GM06990 (cell line): ENCODE measurements around the gene CFAP92.
"Not testable (repeated sequence)": the region's sequence is repeated elsewhere in the genome, so short reads cannot be mapped to it uniquely, and the experiment has no call there.

Experiments
- DNase-seq: peaks from one replicate; pipeline ENCODE4 v3.0.0-alpha.2; 2011; ENCODE audit not compliant: insufficient read length; ENCODE audit errors: extremely low read depth
- H3K27me3 ChIP-seq: replicated peaks from 2 replicates; pipeline ENCODE4 v1.6.0; 2011; ENCODE audit warnings: low read length; ENCODE audit not compliant: control insufficient read depth, insufficient read depth
- H3K36me3 ChIP-seq: 2 replicates; pipeline ENCODE4 v1.5.1; 2011; ENCODE audit warnings: low read length; ENCODE audit not compliant: control insufficient read depth, insufficient read depth
- H3K4me3 ChIP-seq: replicated peaks from 2 replicates; pipeline ENCODE4 v1.5.1; 2011; ENCODE audit warnings: low read depth, mild to moderate bottlenecking, control low read depth, low read length
- CTCF ChIP-seq: IDR thresholded peaks from 2 replicates; pipeline ENCODE4 v1.5.1; 2011; ENCODE audit warnings: low read length, control low read depth, mild to moderate bottlenecking, inconsistent platforms; ENCODE audit not compliant: insufficient read depth, poor library complexity, severe bottlenecking

CFAP92 gene

DNA sequence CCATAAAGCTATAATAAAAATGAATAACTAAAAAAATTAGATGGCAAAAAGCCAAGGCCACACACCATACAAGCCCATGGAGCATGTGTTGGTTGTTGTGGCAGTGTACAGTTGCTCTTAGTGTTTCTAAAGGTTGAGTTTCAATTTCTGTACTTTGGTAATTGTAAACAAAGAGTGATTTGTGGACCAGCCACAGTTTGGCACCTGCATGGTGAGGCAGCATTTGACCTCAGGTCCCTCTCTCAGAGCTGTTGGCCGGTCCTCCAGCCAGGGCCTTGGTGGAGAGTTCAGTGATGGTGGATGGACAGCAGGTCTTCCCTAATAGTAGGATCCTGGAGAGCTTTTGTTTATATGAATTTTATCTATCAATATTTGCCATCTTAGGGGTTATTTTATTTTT is 108.9 kb downstream of the CFAP92 start:
- no peak for DNase-seq
- TF ChIP-seq CTCF = no peak
- Histone ChIP-seq H3K36me3 (no peaks in the 10 kb centered on the region; the same call in none of the 2 replicates), H3K4me3 (no peak overlapping the region), H3K27me3 (no peaks in the 10 kb centered on the region)

DNA sequence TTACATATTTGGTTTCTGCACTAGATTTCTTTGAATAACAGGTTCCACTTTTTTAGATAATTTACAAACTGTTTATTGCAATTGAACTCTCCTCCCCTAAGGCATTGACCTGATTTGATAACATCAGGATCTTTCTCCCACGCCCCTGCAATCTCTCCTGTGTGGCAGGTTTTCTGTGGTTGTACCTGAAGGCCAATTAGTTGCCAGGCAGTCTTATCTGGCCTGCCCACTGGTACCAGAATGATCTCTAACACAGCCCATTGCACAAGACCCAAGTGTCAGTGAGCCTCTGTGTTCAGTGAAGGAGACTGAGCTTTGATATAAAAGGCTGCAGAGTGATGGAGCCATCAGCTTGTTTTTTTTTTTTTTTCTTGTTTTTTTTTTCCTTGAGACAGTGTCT is 111.2 kb downstream of the CFAP92 start:
- H3K27me3 ChIP-seq = no peaks in the 10 kb centered on the region
- H3K4me3 ChIP-seq = no peak overlapping the region
- TF ChIP-seq CTCF = no peak
- no peak for DNase-seq
- H3K36me3 ChIP-seq = no peaks in the 10 kb centered on the region; the same call in none of the 2 replicates

DNA sequence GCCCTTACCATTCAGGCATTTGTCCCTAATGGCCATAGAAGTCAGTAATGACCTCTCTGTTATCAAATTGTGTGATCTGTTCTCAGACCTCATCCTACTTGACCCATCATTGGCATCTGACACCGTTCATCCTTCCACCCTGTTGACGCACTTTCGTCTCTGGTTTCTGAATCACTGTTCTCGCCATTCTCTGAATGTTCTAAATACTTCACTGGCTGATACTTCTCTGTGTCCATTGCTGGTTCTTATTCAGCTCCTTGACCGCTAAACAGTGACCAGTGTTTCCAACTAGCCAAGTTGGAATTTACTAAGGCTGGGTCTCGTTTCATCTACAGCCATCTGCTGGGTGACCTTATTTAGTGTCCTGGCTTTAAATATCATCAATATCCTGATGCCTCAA is 112.3 kb downstream of the CFAP92 start:
- Histone ChIP-seq H3K27me3 (no peaks in the 10 kb centered on the region), H3K4me3 (no peak overlapping the region), H3K36me3 (no peaks in the 10 kb centered on the region; the same call in 1 of the 2 replicates)
- no peak for TF ChIP-seq CTCF
- no peak for DNase-seq

- not testable (repeated sequence) for H3K36me3 ChIP-seq, DNase-seq
Measured at GRCh38 chr3:128880455-128880854, 113.4 kb downstream of the CFAP92 start.

GRCh38 chr3:128879991-128880390 is 113.9 kb downstream of the CFAP92 start:
- H3K4me3 ChIP-seq = peak overlapping the region; percentile 97
- H3K27me3 ChIP-seq = no peaks in the 10 kb centered on the region
- DNase-seq = no peak
- H3K36me3 ChIP-seq = no peaks in the 10 kb centered on the region; the same call in 1 of the 2 replicates
- no peak for TF ChIP-seq CTCF

More at GRCh38 chr3:128880455-128880854, 113.4 kb downstream of the CFAP92 start:
- peak overlapping the region; percentile 97 for H3K4me3 ChIP-seq
- H3K27me3 ChIP-seq = not testable (repeated sequence)

DNA sequence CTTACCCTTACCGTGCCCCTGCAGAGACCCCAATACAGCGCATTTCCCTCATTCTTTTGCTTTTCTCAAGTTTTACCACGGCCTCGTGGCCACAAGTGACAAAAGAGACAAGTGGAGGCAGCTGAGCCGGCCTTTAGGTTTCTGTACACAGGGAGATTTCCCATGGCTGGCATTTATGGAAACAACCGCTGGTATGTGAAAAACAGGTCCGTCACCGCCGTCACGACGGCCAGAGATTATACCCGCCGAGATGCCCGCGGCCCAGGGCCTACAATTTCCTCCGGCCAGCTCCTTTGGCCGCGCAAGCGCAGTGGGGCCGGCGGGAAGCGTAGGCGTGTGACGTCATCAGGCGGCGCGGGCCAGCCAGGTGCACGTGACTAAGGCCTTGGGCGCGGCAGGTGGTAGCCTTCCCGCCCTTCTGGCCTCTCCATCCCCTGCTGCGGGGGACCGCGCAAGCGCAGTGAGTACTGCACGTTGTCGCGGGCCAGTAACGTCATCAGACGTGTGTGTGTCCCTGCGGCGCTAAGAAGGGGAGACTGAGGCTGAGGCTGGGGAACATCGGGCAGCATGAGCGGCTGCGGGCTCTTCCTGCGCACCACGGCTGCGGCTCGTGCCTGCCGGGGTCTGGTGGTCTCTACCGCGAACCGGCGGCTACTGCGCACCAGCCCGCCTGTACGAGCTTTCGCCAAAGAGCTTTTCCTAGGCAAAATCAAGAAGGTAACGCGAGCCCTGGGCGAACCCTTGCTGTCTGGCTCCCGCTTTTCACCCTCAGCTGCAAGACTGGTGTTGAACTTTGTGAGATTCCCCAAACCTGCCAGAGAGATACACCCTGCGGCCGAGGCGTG is 114.5 kb downstream of the CFAP92 start, which contains the start of gene ACAD9:
ACAD9 (plus strand) TSS at position 496 of the 845 bp plus-strand sequence; CDS start at position 568, 72 bp downstream.
- no peaks in the 10 kb centered on the region; the same call in 1 of the 2 replicates for H3K36me3 ChIP-seq
- peak within 1 kb of the TSS; percentile 97 for H3K4me3 ChIP-seq
- H3K27me3 ChIP-seq = no peaks in the 10 kb centered on the region
- no peak for TF ChIP-seq CTCF
- DNase-seq = peak; percentile 99
